ENCODE results near the gene SEMA4G.
"Not testable (repeated sequence)": the region's sequence is repeated elsewhere in the genome, so short reads cannot be mapped to it uniquely, and the experiment has no call there.

SEMA4G gene

DNA sequence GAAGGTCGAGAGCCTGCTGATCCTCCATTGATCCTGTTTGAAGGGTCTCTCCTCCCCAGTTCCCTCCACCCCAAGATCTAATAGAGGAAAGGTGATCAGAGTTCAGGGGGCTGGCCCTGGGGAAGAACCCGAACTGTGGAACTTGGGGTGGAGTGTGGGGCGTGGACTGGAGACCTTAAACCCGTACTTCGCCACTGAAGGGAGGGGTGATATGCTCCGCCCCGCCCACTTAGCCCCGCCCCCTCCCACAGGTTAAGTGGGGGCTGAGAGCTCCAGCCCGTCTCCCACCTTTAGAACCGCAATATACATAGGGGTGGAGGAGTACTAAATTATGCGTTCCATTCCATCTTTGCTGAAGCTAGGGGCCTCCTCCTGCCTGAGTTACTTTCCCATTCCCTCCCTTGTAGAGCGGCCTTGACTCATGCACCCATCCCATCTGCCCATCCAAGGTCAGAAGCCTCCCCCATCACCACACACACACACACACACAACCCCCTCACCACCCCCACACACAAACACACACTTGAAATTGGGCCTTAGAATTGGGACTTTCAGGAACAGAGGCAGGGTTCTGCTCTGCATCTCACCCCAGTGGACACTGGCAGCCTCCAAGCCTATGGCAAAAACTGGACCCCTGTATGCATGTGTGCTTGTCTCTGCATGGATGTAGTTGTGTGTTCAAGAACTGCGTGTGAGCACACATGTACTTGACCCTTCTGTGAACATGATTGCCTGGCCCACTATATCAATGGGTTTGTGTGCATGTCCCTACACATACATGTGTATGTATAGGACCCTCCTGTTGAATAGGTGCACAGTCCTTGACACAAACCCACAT lies 991 bp downstream of the SEMA4G start:
- Histone ChIP-seq H3K4me3 (ENCODE audit: low read depth in 1 of 2, low read length in 2 of 2) (peak overlapping the region; percentile 79 to 84), H3K36me3 (ENCODE audit: control insufficient read depth in 1 of 2, insufficient read depth in 2 of 2, low read length in 2 of 2) (peaks cover 16 to 35% of the 10 kb centered on the region in 2 donors), H3K27ac (ENCODE audit: low read depth, low read length) (peak overlapping the region; percentile 69), H3K9me3 (ENCODE audit: control insufficient read depth in 1 of 2, low read length in 2 of 2) (no peaks in the 10 kb centered on the region), H3K9ac (ENCODE audit: low read depth in 1 of 2, low read length in 2 of 2) (peak overlapping the region; percentile 82 to 89), H3K27me3 (ENCODE audit: control insufficient read depth in 1 of 2, insufficient read depth in 2 of 2, low read length in 2 of 2) (no peaks in the 10 kb centered on the region), H3K4me1 (ENCODE audit: control insufficient read depth in 1 of 2, insufficient read depth in 2 of 2, low read length in 2 of 2) (peaks cover 29 to 35% of the 10 kb centered on the region in 2 donors)

DNA sequence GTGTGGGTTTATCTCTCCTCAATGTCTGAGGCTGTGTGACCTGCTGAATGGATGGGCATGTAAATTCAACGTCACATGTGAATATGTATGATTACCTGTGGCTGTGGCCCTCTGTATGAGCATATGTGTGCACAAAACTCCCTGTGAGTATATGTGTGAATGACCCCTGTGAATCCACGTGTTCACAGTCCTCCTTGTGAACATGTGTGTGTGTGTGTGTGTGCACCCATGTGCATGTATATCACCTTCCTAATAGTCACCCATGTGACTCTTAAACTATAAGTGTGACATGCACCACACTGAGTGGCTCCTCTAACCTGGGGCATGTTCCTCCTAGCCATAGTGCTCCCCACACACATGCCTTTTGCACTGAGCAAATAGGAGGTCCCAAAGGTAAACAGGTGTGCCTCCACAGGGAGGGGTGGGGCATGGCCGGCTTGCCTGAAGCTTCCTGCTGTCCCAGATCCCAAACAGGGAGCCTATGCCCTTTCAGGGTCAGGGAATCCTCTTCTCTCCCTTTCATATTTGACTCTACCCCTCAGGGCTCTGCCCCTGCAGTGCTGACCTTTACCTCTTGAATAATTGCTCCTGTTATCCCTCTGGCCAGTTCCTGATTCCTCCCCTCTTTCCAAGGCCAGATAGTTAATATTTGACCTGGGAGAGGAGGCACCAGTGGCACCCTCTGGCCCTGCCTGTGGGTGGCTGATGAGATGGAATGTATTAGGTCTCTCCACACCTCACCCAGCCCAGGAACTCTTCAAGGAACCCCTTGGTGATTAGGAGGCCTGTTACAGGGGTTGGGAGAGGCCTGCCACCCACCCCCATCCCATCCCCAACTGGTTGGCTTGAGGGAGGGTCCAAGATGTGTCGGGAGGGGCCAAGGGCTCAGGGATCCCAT lies 1.9 kb downstream of the SEMA4G start:
- Histone ChIP-seq H3K4me1 (ENCODE audit: control insufficient read depth in 1 of 2, insufficient read depth in 2 of 2, low read length in 2 of 2) (peaks cover 29 to 35% of the 10 kb centered on the region in 2 donors), H3K27ac (ENCODE audit: low read depth, low read length) (peak overlapping the region; percentile 28), H3K27me3 (ENCODE audit: control insufficient read depth in 1 of 2, insufficient read depth in 2 of 2, low read length in 2 of 2) (no peaks in the 10 kb centered on the region), H3K4me3 (ENCODE audit: low read depth in 1 of 2, low read length in 2 of 2) (peak overlapping the region; percentile 79 to 84), H3K36me3 (ENCODE audit: control insufficient read depth in 1 of 2, insufficient read depth in 2 of 2, low read length in 2 of 2) (peaks cover 16 to 33% of the 10 kb centered on the region in 2 donors), H3K9ac (ENCODE audit: low read depth in 1 of 2, low read length in 2 of 2) (peak overlapping the region; percentile 3 to 36), H3K9me3 (ENCODE audit: control insufficient read depth in 1 of 2, low read length in 2 of 2) (no peaks in the 10 kb centered on the region)

DNA sequence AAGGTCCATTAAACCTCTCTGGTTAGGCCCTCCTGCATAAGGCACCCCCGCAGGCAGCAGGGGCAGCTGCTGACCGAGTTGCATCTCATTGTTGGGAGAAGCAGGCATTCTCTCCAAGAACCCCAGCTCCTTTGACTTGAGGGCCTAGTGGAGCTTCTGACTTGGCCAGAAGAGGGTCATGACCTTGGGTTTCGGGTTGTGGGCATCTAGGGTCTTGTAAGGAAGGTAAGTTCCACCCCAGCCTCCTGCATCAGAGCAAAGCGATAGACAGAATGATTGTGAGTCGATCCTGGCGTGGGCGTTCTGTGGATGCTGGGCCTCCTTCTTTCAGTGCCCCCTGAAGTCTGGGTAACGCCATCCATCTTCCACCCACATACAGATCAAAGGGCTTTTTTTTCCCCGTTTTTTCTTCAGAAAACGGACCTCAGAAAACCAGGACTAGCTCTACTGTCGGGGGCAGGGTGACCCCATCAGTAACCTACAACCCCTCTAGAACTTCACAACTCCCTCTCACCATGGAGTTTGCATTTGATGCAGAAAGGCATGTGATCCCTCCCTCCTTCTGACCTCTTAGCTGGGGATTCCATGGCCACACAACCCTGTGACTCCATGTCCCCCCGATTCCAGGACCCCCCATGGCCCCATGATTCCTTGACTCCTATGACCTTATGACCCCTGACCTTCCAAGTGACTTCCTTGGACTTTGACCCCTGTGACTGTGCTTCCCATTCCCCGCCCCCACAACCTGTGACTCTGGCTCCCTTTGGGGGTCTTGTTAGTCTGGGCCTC lies 3.0 kb downstream of the SEMA4G start:
- peaks cover 17 to 38% of the 10 kb centered on the region in 2 donors for H3K36me3 ChIP-seq (ENCODE audit: control insufficient read depth in 1 of 2, insufficient read depth in 2 of 2, low read length in 2 of 2)
- peak overlapping the region; percentile 79 to 84 for H3K4me3 ChIP-seq (ENCODE audit: low read depth in 1 of 2, low read length in 2 of 2)
- peak overlapping the region; percentile 3 to 36 for H3K9ac ChIP-seq (ENCODE audit: low read depth in 1 of 2, low read length in 2 of 2)
- H3K27ac ChIP-seq (ENCODE audit: low read depth, low read length): no peak overlapping the region
- no peaks in the 10 kb centered on the region for H3K27me3 ChIP-seq (ENCODE audit: control insufficient read depth in 1 of 2, insufficient read depth in 2 of 2, low read length in 2 of 2)
- no peaks in the 10 kb centered on the region for H3K9me3 ChIP-seq (ENCODE audit: control insufficient read depth in 1 of 2, low read length in 2 of 2)
- peaks cover 29 to 35% of the 10 kb centered on the region in 2 donors for H3K4me1 ChIP-seq (ENCODE audit: control insufficient read depth in 1 of 2, insufficient read depth in 2 of 2, low read length in 2 of 2)

DNA sequence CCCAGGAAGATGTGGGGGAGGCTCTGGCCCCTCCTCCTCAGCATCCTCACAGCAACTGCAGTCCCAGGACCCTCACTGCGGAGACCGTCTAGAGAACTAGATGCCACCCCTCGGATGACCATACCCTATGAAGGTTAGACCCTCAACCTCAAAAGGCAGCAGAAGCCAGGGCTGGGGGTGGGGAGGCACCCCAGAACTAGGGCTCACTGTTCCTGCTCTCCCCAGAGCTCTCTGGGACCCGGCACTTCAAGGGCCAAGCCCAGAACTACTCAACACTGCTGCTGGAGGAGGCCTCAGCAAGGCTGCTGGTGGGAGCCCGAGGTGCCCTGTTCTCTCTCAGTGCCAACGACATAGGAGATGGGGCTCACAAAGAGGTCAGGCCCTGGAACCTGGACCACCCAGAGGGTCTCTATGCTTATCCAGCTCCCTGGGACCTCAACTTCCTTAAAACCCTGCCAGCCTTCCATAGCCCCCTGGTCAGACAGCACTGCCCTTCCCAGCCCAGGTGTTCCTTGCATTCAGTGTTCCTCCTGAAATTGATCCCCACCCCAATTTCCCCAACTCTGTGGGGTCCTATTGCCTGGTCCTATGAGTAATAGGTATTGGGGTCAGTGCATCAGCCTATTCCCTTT lies 3.7 kb downstream of the SEMA4G start:
- Histone ChIP-seq H3K9ac (ENCODE audit: low read depth in 1 of 2, low read length in 2 of 2) (no peak overlapping the region), H3K9me3 (ENCODE audit: control insufficient read depth in 1 of 2, low read length in 2 of 2) (no peaks in the 10 kb centered on the region), H3K36me3 (ENCODE audit: control insufficient read depth in 1 of 2, insufficient read depth in 2 of 2, low read length in 2 of 2) (peaks cover 17 to 45% of the 10 kb centered on the region in 2 donors), H3K4me3 (ENCODE audit: low read depth in 1 of 2, low read length in 2 of 2) (no peak overlapping the region), H3K27me3 (ENCODE audit: control insufficient read depth in 1 of 2, insufficient read depth in 2 of 2, low read length in 2 of 2) (no peaks in the 10 kb centered on the region), H3K27ac (ENCODE audit: low read depth, low read length) (no peak overlapping the region), H3K4me1 (ENCODE audit: control insufficient read depth in 1 of 2, insufficient read depth in 2 of 2, low read length in 2 of 2) (peaks cover 27 to 35% of the 10 kb centered on the region in 2 donors)

DNA sequence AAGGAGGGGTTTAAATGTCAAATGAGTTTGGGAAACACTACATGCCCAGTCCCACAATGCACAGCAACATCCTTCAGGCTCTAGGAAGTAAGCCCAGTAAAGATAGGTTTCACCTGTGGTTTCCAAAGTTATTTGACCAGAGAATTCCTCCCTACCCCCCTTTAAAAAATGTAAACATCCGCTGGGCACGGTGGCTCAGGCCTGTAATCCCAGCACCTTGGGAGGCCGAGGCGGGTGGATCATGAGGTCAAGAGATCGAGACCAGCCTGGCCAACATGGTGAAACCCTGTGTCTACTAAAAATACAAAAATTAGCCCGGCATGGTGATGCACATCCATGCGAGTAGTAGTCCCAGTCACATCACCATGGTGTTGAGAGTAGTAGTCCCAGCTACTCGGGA lies 6.1 kb downstream of the SEMA4G start:
- peaks cover 26 to 68% of the 10 kb centered on the region in 2 donors for H3K36me3 ChIP-seq (ENCODE audit: control insufficient read depth in 1 of 2, insufficient read depth in 2 of 2, low read length in 2 of 2)
- not testable (repeated sequence) for H3K27me3 ChIP-seq (ENCODE audit: control insufficient read depth in 1 of 2, insufficient read depth in 2 of 2, low read length in 2 of 2); H3K27ac ChIP-seq (ENCODE audit: low read depth, low read length); H3K9ac ChIP-seq (ENCODE audit: low read depth in 1 of 2, low read length in 2 of 2); H3K4me3 ChIP-seq (ENCODE audit: low read depth in 1 of 2, low read length in 2 of 2); H3K9me3 ChIP-seq (ENCODE audit: control insufficient read depth in 1 of 2, low read length in 2 of 2)
- peaks cover 17 to 21% of the 10 kb centered on the region in 2 donors for H3K4me1 ChIP-seq (ENCODE audit: control insufficient read depth in 1 of 2, insufficient read depth in 2 of 2, low read length in 2 of 2)

DNA sequence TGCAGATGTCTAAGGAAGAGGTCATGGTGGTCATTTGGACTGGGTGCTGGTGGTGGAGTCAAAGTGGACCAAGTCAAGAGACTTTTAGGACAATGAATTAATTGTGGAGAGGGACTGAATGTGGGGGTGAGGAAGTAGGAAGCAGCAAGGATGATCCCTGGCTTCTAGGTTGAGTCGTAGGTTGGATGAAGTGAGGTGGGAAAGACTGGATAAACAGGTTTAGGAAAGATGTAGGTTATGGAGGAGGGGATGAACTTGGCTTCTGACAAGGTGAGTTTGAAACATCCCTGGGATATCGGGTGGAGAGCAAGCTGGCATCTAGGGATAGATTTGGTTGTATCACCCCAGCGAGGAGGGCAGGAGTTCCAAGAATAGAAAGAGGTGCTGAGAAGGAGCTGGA lies 7.6 kb downstream of the SEMA4G start:
- Histone ChIP-seq H3K9me3 (ENCODE audit: control insufficient read depth in 1 of 2, low read length in 2 of 2) (no peaks in the 10 kb centered on the region), H3K27me3 (ENCODE audit: control insufficient read depth in 1 of 2, insufficient read depth in 2 of 2, low read length in 2 of 2) (no peaks in the 10 kb centered on the region), H3K4me1 (ENCODE audit: control insufficient read depth in 1 of 2, insufficient read depth in 2 of 2, low read length in 2 of 2) (peaks cover 10 to 14% of the 10 kb centered on the region in 2 donors), H3K27ac (ENCODE audit: low read depth, low read length) (no peak overlapping the region), H3K9ac (ENCODE audit: low read depth in 1 of 2, low read length in 2 of 2) (no peak overlapping the region), H3K36me3 (ENCODE audit: control insufficient read depth in 1 of 2, insufficient read depth in 2 of 2, low read length in 2 of 2) (peaks cover 37 to 82% of the 10 kb centered on the region in 2 donors), H3K4me3 (ENCODE audit: low read depth in 1 of 2, low read length in 2 of 2) (no peak overlapping the region)

DNA sequence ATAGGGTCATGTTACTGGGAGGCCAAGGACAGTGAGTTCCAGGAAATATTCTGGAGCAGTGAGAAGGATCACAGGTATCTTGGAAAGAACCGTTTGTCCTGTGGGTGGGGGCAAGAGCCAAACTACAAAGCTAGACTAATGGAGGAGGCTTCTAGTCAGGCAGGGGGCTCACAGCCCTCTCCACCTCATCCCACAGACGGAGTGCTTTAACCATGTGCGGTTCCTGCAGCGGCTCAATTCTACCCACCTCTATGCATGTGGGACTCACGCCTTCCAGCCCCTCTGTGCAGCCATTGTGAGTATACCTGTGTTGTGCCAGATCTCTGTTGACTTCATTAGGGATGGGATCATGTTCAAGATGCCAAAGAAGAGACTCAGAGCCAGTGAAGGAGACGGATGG lies 8.1 kb downstream of the SEMA4G start:
- H3K9me3 ChIP-seq (ENCODE audit: control insufficient read depth in 1 of 2, low read length in 2 of 2): no peaks in the 10 kb centered on the region
- H3K27me3 ChIP-seq (ENCODE audit: control insufficient read depth in 1 of 2, insufficient read depth in 2 of 2, low read length in 2 of 2): no peaks in the 10 kb centered on the region
- H3K4me1 ChIP-seq (ENCODE audit: control insufficient read depth in 1 of 2, insufficient read depth in 2 of 2, low read length in 2 of 2): peaks cover 5 to 9% of the 10 kb centered on the region in 2 donors
- peaks cover 37 to 86% of the 10 kb centered on the region in 2 donors for H3K36me3 ChIP-seq (ENCODE audit: control insufficient read depth in 1 of 2, insufficient read depth in 2 of 2, low read length in 2 of 2)
- no peak overlapping the region for H3K4me3 ChIP-seq (ENCODE audit: low read depth in 1 of 2, low read length in 2 of 2)
- H3K27ac ChIP-seq (ENCODE audit: low read depth, low read length): no peak overlapping the region
- H3K9ac ChIP-seq (ENCODE audit: low read depth in 1 of 2, low read length in 2 of 2): no peak overlapping the region

DNA sequence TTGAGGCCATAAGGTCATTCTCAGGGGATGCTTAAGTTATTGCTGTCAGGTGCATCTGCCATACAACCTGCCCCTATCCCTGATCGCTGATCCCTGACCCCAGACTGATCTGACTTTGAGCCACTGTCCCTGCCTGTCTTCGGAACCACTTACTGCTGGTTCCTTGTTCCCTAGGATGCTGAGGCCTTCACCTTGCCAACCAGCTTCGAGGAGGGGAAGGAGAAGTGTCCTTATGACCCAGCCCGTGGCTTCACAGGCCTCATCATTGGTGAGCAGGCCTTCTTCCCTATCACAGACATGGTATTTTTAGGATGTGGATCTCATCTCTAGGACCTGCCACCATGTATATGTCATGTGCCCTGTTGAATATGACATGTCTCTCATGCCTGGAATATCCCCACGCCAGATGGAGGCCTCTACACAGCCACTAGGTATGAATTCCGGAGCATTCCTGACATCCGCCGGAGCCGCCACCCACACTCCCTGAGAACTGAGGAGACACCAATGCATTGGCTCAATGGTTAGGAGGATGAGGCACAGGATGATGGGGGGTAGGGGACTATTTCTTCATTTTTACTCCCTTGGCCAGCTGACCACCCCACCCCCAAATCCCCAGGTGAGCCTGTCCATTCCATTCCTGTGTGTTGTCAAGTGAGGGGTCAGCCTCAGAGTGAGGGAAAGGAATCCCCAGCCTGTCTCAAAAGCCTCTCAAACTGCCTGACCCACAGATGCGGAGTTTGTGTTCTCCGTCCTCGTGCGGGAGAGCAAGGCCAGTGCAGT lies 9.0 kb downstream of the SEMA4G start:
- H3K4me3 ChIP-seq (ENCODE audit: low read depth in 1 of 2, low read length in 2 of 2): no peak overlapping the region
- peaks cover 29 to 86% of the 10 kb centered on the region in 2 donors for H3K36me3 ChIP-seq (ENCODE audit: control insufficient read depth in 1 of 2, insufficient read depth in 2 of 2, low read length in 2 of 2)

DNA sequence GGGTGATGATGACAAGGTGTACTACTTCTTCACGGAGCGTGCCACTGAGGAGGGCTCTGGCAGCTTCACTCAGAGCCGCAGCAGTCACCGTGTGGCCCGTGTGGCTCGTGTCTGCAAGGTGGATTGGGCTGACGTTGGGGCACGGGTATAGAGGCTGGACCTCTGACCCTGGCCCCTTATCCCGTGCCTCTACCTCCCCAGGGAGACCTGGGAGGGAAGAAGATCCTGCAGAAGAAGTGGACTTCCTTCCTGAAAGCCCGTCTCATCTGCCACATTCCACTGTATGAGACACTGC lies 9.5 kb downstream of the SEMA4G start:
- no peak overlapping the region for H3K4me3 ChIP-seq (ENCODE audit: low read depth in 1 of 2, low read length in 2 of 2)
- no peak overlapping the region for H3K9ac ChIP-seq (ENCODE audit: low read depth in 1 of 2, low read length in 2 of 2)
- no peaks in the 10 kb centered on the region for H3K4me1 ChIP-seq (ENCODE audit: control insufficient read depth in 1 of 2, insufficient read depth in 2 of 2, low read length in 2 of 2)
- H3K36me3 ChIP-seq (ENCODE audit: control insufficient read depth in 1 of 2, insufficient read depth in 2 of 2, low read length in 2 of 2): peaks cover 29 to 84% of the 10 kb centered on the region in 2 donors
- no peaks in the 10 kb centered on the region for H3K9me3 ChIP-seq (ENCODE audit: control insufficient read depth in 1 of 2, low read length in 2 of 2)
- no peaks in the 10 kb centered on the region for H3K27me3 ChIP-seq (ENCODE audit: control insufficient read depth in 1 of 2, insufficient read depth in 2 of 2, low read length in 2 of 2)
- H3K27ac ChIP-seq (ENCODE audit: low read depth, low read length): no peak overlapping the region

More for the DNA sequence above, 9.0 kb downstream of the SEMA4G start:
- Histone ChIP-seq H3K27me3 (ENCODE audit: control insufficient read depth in 1 of 2, insufficient read depth in 2 of 2, low read length in 2 of 2) (no peaks in the 10 kb centered on the region), H3K4me1 (ENCODE audit: control insufficient read depth in 1 of 2, insufficient read depth in 2 of 2, low read length in 2 of 2) (no peaks in the 10 kb centered on the region), H3K9me3 (ENCODE audit: control insufficient read depth in 1 of 2, low read length in 2 of 2) (no peaks in the 10 kb centered on the region), H3K27ac (ENCODE audit: low read depth, low read length) (no peak overlapping the region), H3K9ac (ENCODE audit: low read depth in 1 of 2, low read length in 2 of 2) (no peak overlapping the region)
